GM19438 (cell line): ENCODE data around the gene ATXN7.

ENCODE experiments used
- ATAC-seq: cut with Tn5 transposase; IDR thresholded peaks from one replicate; pipeline ENCODE4 v1.9.1; 2021; ENCODE audit warnings: low read depth; ENCODE audit not compliant: unreplicated experiment

Gene ATXN7

DNA sequence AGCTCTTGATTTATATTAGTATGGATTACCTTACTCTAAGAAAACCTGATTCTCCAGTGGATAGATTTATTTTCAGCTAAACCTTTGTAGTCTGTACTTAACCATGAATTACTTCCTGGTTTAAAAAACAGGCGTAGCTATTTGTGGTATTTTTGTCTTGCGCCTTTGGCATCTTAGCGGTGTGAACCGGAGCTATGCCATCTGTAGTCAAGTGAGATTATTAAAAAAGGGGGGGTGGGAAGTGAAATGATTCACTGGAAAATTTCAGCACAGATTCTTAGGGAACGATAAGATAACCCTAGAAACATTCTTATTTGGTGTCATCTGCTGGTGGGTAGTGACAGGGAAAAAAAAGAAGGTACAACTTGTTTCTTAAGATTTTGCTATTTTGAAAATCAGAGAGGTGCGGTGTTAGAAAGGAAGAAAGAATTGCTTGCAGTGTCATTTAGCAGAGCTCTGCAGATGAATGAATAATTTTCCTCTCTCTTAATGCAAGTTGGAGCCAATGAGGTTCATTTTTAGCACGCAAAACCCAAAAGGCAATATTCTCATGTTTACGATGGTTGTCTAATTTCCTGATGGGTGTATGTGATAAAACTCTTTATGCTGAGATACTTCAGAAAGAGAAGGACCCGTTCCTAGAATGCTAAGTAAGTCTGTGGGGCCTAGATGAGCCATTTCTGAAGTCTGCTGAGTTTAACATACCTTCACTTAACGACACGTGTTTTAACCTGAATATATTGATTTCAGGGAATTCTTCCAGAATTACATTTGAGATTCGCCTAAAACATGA is 115.6 kb downstream of the ATXN7 start:
- no peak for ATAC-seq

DNA sequence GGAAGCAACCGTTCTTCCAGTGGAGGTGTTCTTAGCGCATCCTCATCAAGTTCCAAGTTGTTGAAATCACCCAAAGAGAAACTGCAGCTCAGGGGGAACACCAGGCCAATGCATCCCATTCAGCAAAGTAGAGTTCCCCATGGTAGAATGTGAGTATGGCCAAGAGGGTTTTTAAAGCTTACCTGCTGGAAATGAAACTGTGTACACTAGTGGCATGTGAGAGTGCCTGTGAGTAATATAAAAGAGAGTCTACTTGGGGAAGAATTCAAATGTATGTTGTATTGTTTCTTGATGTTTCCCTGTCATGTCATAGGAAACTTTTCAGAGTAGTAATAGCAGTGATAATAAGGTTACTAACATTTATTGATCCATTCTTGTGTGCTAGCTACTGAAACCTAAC is 116.4 kb downstream of the ATXN7 start:
- no peak for ATAC-seq

DNA sequence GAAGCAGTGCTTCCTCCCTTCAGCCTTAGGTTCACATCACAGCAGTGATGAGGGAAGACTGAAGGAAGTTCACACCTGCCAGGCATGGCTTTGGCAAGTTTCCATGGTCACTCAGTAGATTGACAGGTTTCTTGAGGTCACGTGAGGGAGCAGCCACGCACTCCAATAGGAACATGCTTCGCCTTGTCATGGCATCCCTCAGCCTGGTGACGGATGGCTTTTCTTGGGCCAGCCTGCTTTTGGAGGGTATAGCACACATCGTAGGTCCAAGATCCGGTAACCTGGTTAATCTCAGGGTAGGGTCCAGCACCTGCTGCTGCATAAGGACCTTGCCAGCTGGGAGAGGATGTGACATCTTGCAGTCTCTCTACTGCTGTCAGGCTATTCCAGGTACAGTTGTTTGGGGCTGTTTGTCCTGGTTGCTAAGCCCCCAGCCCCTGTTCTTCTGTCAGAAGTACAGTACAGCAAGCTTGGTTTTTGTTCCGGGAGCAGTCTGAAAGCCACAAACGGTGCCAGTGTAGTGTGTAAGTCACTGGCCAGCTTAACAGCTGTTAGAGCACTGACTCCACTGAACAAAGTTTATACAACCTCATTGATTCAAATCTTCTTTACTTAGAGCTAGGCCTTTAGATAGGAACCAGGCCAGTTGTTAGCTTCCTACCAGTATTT is 117.3 kb downstream of the ATXN7 start:
- no peak for ATAC-seq

DNA sequence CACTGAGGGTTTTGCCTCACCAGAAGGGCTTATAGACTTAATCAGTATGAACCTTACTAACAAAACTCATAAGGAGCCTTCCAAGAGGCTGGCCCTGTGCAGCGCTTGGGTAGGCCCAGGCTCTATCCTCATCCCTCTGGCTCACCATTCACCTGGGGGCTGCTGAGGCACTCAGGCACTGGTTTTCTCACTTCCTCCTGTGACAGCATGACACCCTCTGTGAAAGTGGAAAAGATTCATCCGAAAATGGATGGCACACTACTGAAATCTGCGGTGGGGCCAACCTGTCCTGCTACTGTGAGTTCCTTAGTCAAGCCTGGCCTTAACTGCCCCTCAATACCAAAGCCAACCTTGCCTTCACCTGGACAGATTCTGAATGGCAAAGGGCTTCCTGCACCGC is 118.3 kb downstream of the ATXN7 start:
- ATAC-seq, result no peak

DNA sequence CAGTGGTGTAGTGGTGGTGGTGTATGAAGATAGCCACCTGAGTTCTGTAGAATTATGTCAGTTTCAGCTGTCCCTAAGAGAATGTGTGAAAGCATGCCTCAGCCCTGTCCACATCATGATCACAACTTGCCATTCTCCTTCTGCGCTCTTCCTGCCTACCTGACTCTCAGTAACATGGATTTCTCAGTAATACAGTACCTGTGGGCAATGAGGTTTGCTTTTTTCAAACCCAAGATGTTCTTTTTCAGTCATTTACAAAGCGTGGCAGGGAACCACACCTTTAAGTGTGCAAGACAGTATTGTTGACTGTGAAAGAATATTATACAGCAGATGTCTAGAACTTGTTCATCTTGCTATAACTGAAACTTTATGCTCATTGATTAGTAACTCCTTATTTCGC is 120.7 kb downstream of the ATXN7 start:
- no peak for ATAC-seq

DNA sequence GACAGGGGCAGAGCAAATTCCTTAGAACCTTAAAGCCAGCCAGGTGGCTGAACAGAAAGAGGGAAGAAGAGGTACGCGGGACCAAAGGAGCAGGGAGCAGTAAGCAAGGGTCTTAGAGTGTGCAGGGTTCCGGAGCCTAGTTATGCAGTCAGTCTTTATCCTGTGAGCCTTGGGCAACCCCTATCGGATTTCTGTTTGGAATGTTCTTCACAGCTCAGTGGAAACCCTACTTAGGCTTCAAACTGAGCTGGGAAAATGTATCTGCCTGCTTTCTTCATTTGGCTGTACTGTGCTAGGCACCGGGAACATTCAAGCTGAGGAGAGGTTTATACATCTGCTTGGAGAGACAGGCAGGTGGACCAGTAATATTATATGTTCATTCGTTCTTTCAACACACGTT is 122.5 kb downstream of the ATXN7 start:
- no peak for ATAC-seq

DNA sequence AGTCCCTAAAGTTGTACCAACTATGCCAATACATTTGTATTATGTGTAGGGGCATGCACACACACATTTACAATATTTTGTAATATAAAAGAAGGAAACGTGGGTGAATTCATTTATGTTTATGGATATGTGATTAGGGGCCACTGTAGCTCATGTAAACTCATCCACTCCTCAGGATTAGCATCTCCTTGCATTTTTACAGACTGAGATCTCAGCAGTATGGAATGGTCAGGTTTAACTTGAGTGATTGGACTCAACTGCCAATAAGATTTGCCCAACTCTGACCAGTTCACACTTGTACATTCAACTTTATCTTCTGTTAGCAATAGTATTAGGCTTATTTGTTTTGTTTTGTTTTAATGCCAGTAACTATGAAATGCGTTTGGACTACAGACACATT is 123.2 kb downstream of the ATXN7 start:
- ATAC-seq, result no peak

DNA sequence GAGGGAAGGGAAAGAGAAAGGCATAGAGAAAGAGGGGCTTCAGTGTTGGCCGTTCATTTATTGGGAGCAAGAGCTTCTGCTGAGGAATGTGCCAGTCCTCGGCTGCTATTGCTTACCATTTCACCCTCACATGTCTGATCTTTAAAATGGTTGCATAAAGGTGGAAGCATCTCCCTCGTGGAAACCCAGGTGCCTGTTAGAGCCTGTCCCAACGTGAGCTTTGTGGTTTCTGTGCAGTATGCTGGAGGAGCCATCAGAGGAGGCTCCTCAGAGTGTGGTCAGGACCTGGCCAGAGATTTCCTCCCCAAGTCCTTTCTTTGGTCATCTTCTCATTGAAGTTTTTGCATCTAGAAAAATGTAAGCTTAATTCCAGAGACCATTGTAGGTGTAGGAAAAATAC is 125.3 kb downstream of the ATXN7 start:
- no peak for ATAC-seq

DNA sequence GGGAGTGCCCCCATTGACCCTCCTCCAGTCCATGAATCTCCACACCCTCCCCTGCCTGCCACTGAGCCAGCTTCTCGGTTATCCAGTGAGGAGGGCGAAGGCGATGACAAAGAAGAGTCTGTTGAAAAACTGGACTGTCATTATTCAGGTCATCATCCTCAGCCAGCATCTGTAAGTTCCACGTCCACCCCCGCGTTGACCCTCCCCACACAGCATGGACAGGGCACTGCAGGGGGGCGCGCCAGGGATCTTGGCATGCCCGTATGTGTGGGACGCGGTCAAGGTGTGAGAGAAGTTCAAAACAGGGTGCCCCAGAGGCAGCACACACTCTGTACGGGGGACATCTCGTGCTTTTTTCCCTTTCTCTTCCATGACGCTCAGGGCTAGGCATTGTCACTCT is 126.5 kb downstream of the ATXN7 start:
- ATAC-seq, result no peak

DNA sequence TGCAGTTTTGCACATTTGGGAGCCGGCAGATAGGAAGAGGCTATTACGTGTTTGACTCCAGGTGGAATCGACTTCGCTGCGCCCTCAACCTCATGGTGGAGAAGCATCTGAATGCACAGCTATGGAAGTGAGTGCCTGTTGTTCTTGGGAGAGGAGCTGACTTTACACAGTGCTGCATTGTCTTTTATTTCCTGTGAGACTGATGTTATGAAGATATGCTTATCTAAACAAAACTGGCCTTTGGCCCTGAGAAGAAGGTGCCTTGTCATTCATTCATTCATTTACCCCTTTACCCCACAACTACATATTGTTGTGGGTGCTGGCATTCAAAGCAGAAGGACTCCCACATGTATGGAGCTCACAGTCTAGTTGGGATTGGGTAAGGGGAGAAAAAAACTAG is 127.1 kb downstream of the ATXN7 start:
- ATAC-seq, result no peak

DNA sequence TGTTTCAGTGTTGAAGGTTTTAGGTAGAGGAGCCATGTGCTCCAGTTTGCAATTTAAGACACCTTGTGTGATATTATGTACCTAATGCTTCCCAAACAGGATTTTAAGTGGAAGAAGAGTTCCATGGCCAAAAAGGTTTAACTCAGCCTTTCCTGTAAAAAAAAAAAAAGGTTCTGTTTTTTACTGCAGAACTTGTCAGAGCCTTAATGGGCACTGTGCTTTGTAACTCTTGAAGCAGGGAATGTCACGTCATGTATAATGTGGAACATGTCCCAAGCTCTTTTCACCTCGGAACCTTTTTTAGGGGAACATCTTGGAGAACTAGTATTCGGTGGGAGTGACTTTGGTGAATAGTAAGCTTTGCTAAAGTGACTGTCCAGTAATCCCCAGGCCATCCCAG is 128.0 kb downstream of the ATXN7 start:
- no peak for ATAC-seq

DNA sequence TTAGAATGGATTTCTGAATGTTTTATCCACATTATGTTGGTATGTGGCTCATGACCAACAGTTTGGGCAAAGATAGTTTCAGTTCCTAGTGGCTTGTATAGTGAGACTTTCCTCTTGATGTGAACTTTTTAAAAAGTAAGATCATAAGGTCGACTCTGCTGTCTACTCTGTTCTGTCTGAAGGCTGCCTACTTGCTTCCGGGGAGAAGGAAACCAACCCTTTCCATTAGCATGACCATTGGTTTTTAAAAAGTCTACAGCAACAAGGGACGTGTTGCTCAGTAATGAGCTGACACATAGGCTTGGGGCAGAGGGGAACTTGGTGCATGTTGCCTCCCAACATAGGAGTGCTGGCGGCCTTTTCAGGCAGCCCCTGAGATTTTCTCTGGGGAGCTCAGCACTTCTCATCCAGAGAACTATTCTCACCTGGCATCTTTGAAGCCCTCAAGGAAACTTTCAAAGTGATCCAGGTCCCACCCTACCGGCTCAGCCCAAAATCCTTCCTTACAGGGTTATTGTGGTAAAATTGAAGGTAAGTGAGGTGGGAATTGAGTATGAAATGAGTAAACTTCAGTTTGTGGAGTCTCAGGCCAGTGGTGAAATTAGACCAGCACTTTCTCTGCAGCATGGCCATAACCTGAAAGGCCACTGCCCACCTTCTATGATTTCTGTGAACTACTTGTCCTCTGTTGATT is 129.0 kb downstream of the ATXN7 start:
- no peak for ATAC-seq

DNA sequence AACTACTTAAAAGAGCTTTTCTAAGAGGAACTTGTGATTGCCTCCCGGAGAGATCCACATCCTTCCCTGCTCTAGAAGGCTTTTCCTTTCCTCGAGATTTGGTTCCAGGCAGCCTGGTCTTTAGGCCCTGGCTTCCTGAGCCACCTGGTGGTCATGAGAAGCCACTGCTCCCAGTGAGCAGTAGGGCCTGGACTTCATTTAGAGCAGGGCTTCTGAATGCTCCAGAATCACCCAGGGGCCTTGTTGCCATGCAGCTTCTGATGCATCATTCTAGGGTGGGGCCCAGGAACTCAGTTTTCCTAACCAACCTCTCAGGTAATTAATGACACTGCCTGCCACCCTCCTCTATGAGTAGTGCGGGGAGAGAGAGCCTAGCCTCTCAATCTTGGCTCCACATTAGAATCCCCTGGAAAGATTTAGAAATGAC is 130.0 kb downstream of the ATXN7 start:
- ATAC-seq, result peak; percentile 71

DNA sequence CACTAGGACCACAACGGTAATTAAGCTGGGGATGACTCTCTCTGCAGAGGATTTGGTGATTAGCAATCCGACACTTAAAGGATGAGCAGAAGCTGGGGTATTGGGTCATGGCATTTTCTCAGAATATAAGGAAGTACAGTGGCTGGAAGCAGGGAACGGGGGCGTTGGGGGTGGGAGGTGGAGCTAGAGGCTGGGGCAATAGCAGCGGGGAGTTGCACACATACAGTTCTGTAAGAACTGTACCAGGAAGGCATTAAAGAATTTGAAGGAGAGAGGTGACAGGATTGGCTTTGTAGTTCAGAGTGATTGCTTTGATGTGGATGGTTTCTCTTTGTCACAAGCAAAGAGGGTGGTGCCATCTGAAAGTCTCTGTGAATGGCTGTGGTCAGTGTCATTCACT is 131.4 kb downstream of the ATXN7 start:
- no peak for ATAC-seq

DNA sequence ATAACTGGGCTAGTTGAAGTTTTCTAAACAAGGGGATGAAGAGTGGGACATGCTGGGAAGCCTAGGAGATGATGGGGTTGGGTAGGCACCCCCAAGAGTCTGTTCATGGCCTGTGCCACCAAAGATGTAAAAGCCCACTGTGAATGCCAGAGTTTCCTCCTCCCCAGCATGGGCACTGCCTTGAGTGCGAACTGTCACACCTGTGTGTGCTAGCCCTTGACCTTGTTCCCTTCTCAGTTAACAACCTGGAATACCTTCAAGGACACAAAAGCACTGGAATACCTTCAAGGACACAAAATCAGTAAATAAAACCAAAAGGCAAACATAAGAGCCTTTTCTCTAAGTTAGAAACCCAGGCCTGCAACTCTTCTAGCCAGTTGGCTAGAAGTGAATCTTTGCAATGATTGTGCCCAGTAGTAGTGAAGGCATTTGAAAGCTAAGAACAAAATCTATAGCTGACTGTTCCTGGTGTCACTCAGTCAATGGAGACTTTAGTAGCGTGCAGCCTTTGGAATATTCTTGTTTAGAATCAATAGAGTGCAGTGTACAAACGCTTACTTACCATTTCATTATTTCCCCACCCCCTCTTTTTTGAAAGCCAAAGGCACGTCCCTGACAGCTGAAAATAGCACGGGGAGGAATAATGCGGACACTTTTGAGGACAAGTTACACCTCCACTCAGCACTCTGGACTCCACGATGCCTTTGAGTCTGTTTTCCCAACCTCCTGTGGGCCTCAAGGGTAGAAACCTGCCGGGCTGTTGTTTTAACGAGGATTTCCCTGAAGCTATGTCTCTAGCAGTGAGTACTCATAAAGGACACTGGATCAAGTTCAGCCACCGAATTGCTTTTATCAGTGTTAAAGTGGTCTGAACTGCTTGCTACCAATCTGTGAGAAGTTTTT is 135.4 kb downstream of the ATXN7 start:
- ATAC-seq, result no peak

DNA sequence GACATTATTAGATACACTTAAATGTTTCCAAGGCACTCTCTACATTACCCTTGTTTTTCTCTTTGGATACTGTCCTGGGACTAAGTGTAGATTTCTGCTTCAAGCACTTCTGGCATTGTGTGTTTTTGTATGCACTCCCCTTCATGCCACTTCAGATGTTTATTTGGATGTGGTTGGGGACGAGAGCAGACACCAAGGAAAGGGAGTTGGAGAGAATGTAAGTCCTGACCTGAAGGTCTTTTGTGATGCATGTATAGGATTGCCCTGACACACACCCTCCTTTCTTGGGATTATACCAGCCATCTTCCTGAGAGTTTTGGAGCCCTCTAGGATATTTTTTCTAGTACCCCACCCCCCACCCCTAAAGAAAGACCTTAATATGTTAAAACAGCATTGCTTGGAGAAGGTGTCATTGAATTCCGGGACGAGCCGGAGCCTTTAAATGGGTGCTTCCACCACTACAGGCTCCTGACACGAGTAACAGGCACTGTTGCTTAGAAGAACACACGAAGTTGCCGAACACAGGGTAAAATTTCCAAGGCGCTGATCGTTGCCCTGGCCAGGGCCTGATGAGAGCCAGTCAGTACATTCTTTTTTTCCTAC is 136.9 kb downstream of the ATXN7 start:
- ATAC-seq, result no peak

DNA sequence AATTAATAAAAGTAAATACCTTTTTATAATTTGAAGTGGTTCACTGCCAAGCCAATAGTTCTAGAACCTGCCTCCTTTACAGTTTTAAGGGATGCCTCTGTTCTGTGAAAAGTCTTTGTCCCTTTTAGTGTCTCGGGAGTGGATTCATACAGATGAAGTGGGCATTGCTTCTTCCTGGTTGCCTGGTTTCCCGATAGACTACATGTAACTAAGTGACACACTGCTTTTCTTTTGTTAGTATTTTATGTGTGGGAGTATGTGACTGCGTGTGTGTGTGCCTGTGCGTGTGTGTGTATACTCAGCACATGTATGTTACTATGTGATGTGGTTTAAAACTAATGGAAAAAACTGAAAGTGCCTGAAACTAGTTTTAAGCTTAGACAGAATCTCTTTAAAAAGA is 138.6 kb downstream of the ATXN7 start:
- no peak for ATAC-seq

DNA sequence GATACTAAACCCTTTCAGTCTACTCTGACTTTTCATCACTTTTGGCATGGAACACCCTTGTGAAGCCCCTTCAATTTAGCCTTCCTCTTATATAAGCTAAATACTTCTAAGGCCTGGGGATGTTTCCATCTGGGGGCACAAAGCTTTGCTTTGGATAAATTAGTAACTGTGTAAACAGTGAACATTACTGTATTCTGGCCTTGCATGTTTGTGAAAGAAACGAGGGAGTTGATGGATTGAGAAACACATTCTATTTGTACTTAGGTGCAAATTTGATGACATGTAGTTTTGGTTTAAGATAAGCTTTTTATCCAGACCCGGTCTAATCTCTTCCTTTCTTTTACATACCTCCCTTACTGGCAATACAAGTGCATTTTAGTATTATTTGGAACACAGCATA is 139.9 kb downstream of the ATXN7 start:
- ATAC-seq, result no peak

DNA sequence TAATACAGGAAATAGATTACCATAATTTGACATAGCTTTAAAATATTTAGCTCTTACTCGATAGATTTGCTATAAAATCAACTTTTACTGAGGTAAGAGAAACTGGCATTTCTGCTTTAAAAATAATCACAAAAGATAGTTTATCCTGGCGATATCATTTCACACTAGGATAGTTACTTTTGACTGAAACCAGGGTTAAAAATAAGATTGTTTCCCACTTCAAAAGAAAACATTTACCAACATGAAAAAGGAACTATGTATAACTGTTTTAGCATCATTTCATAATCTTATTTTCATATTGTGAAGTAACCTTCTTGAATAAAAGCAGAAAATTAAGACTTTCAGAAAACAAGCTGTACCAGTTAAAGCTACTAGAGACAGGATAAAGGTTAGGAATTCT is 144.3 kb downstream of the ATXN7 start:
- ATAC-seq, result no peak
